Keratinocyte (primary cell): Measurements from ENCODE around the gene NF1. TPM values are rescaled to one million over a fixed set of nuclear protein-coding genes. Genes with fewer than 3 reads are reported as not detected.

Experiments
- DNase-seq: peaks from one replicate; pipeline ENCODE4 v3.0.0-alpha.2; 2011; ENCODE audit warnings: low read depth, missing footprints, low spot score
- FAIRE-seq: peaks from 2 replicates; lab custom pipeline; 2011; peaks lifted over from hg19 to GRCh38; lab: Jason Lieb, UNC
- H2AFZ ChIP-seq: 2 replicates; pipeline ENCODE4 v1.6.0; 2012; ENCODE audit warnings: low read length, control low read depth, inconsistent platforms; ENCODE audit not compliant: control insufficient read depth
- H3K27ac ChIP-seq: 2 replicates; pipeline ENCODE4 v1.5.1; 2011; ENCODE audit warnings: low read length; ENCODE audit not compliant: control insufficient read depth, insufficient read depth
- H3K27me3 ChIP-seq: 3 replicates; pipeline ENCODE4 v1.6.0; 2011; ENCODE audit warnings: low read length; ENCODE audit not compliant: control insufficient read depth, insufficient read depth; ENCODE audit errors: extremely low read depth
- H3K36me3 ChIP-seq, 2 experiments: 2 replicates in 1 of 2; 3 replicates in 1 of 2; pipeline ENCODE4 v1.5.1; 2011; ENCODE audit warnings: low read length in 2 of 2, mild to moderate bottlenecking in 1 of 2; ENCODE audit not compliant: control insufficient read depth in 2 of 2, insufficient read depth in 2 of 2; ENCODE audit errors: extremely low read depth in 1 of 2
- H3K4me1 ChIP-seq: 3 replicates; pipeline ENCODE4 v1.5.1; 2011; ENCODE audit warnings: low read length; ENCODE audit not compliant: control insufficient read depth, insufficient read depth; ENCODE audit errors: extremely low read depth
- H3K4me2 ChIP-seq: 3 replicates; pipeline ENCODE4 v1.6.0; 2011; ENCODE audit warnings: low read depth, low read length; ENCODE audit not compliant: control insufficient read depth, insufficient read depth; ENCODE audit errors: extremely low read depth
- H3K4me3 ChIP-seq, 3 experiments: fragments of 200-600 bp in 1 of 3; sonication (generic) in 1 of 3; 2 replicates in 2 of 3; 3 replicates in 1 of 3; pipeline ENCODE4 v1.5.1; 2011 to 2016; ENCODE audit warnings: low read length in 3 of 3, mild to moderate bottlenecking in 3 of 3, control low read depth in 2 of 3, inconsistent platforms in 1 of 3, low read depth in 1 of 3, mixed read lengths in 1 of 3, mixed run types in 1 of 3, moderate library complexity in 1 of 3; ENCODE audit not compliant: control insufficient read depth in 2 of 3, insufficient read depth in 2 of 3; ENCODE audit errors: extremely low read depth in 1 of 3
- H3K79me2 ChIP-seq: 2 replicates; pipeline ENCODE4 v1.6.0; 2012; ENCODE audit warnings: low read length; ENCODE audit not compliant: control insufficient read depth, insufficient read depth
- H3K9ac ChIP-seq: 3 replicates; pipeline ENCODE4 v1.6.0; 2011; ENCODE audit warnings: low read length; ENCODE audit not compliant: control insufficient read depth, insufficient read depth; ENCODE audit errors: extremely low read depth
- H3K9me1 ChIP-seq: 3 replicates; pipeline ENCODE4 v1.6.0; 2011; ENCODE audit warnings: low read length; ENCODE audit not compliant: control insufficient read depth, insufficient read depth; ENCODE audit errors: extremely low read depth
- H3K9me3 ChIP-seq: 2 replicates; pipeline ENCODE4 v1.5.1; 2012; ENCODE audit warnings: low read depth, low read length; ENCODE audit not compliant: control insufficient read depth
- H4K20me1 ChIP-seq: 3 replicates; pipeline ENCODE4 v1.6.0; 2011; ENCODE audit warnings: low read length; ENCODE audit not compliant: control insufficient read depth, insufficient read depth; ENCODE audit errors: extremely low read depth
- EZH2 ChIP-seq: IDR thresholded peaks from one replicate; pipeline ENCODE4 v1.6.1; 2012; ENCODE audit warnings: inconsistent platforms, mild to moderate bottlenecking, low read length, moderate library complexity
- dilution Hi-C: fragments of 300-500 bp; cut with MboI; formaldehyde crosslinking; loops from one replicate; pipeline ENCODE4 v1.7.0; 2020; ENCODE audit warnings: low sequenced_read_pairs; ENCODE audit not compliant: extremely low pct_ligation_motif_present
- polyA plus RNA-seq, 5 experiments: library from polyadenylated mRNA; depleted of rRNA in 3 of 5; stranded (reverse) in 3 of 5; stranded (forward) in 1 of 5; unstranded in 1 of 5; fragments of >200 nt; gene quantifications; 1 replicate in 1 of 5; 2 replicates in 3 of 5; 3 replicates in 1 of 5; pipeline versions ENCODE4 v1.2.1 to v1.2.3, GENCODE V29; 2011 to 2012; ENCODE audit warnings: missing spikeins in 2 of 5, low read depth in 1 of 5, low replicate concordance in 1 of 5
- TF ChIP-seq, protein P1 (sequence below), 3 experiments: IDR thresholded peaks in 1 of 3; conservative IDR thresholded peaks in 1 of 3; optimal IDR thresholded peaks in 1 of 3; 2 replicates in 2 of 3; 3 replicates in 1 of 3; pipeline versions ENCODE3 to v1.5.1; 2011; ENCODE audit warnings: low read length in 3 of 3, mild to moderate bottlenecking in 3 of 3, moderate library complexity in 2 of 3, control low read depth in 1 of 3, inconsistent platforms in 1 of 3; ENCODE audit not compliant: insufficient read depth in 2 of 3; ENCODE audit errors: extremely low read depth in 1 of 3

NF1 gene
- polyA plus RNA-seq, 1 donor (not counting 4 experiments of a cell fraction or from before 2014, with no cell fraction given), result 26.7 TPM

DNA sequence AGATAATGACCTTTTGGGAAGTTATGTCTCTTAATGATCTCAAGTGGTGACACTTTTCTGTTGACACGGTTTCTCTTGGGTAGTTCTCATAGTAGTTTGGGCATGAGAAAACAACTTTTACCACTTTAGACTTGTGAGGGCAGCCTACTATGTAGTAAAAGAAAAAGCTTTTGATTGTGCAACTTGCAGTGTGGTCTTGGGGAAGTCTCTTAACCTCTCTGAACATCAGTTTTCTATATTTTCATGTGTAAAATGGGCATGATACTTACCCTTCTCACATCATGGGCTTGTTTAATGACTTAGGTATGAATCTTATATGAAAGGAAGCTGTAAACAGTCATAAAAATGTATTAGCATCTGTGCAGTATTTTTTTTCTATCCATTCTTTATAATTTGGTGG lies 11.2 kb downstream of the NF1 start:
- no peaks in the 10 kb centered on the region for H4K20me1 ChIP-seq
- H3K9ac ChIP-seq, result no peak overlapping the region
- dilution Hi-C loops, result no loop called here

DNA sequence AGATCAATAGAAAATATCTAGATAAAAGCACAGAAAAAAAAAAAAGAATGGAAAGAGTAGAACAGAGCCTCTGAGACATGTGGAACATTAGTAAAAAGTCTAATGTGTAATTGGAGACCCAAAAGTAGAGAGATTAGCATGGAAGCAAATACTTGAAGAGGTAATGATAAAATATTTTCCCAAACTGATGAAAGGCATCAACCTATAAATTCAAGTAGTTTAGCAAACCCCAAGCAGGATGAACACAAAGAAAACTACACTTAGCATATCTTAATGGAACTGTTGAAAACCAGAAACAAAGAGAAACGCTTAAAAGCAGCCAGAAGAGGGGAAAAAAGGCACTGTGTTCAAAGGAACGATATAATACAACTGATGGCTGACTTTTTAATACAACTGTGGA lies 16.4 kb downstream of the NF1 start:
- Histone ChIP-seq H3K4me1 (peaks cover 5% of the 10 kb centered on the region), H3K27me3 (no peaks in the 10 kb centered on the region), H3K36me3 (no peaks in the 10 kb centered on the region), H3K9me3 (no peaks in the 10 kb centered on the region), H3K27ac (no peak overlapping the region), H3K79me2 (peaks cover 78% of the 10 kb centered on the region), H4K20me1 (peaks cover 4% of the 10 kb centered on the region), H3K9ac (no peak overlapping the region), H2AFZ (no peak overlapping the region), H3K4me2 (no peak overlapping the region), H3K9me1 (no peaks in the 10 kb centered on the region), H3K4me3 (no peak overlapping the region)
- TF ChIP-seq, protein P1, sequence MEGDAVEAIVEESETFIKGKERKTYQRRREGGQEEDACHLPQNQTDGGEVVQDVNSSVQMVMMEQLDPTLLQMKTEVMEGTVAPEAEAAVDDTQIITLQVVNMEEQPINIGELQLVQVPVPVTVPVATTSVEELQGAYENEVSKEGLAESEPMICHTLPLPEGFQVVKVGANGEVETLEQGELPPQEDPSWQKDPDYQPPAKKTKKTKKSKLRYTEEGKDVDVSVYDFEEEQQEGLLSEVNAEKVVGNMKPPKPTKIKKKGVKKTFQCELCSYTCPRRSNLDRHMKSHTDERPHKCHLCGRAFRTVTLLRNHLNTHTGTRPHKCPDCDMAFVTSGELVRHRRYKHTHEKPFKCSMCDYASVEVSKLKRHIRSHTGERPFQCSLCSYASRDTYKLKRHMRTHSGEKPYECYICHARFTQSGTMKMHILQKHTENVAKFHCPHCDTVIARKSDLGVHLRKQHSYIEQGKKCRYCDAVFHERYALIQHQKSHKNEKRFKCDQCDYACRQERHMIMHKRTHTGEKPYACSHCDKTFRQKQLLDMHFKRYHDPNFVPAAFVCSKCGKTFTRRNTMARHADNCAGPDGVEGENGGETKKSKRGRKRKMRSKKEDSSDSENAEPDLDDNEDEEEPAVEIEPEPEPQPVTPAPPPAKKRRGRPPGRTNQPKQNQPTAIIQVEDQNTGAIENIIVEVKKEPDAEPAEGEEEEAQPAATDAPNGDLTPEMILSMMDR (optimal IDR thresholded peaks at IDR 0.05 in 1 of 3, IDR thresholded peaks at IDR 0.05 in 1 of 3, conservative IDR thresholded peaks at IDR 0.05 in 1 of 3; ENCODE audit: extremely low read depth in 1 of 3, insufficient read depth in 2 of 3, low read length in 3 of 3), result no peak
- no peak for TF ChIP-seq EZH2
- FAIRE-seq (no peak), DNase-seq (no peak)
- dilution Hi-C loops, result no loop called here

More for the DNA sequence above, 11.2 kb downstream of the NF1 start:
- Histone ChIP-seq H3K9me1 (no peaks in the 10 kb centered on the region), H3K9me3 (no peaks in the 10 kb centered on the region), H3K27me3 (no peaks in the 10 kb centered on the region), H3K36me3 (no peaks in the 10 kb centered on the region), H3K4me2 (no peak overlapping the region), H2AFZ (no peak overlapping the region), H3K27ac (no peak overlapping the region), H3K4me1 (no peaks in the 10 kb centered on the region), H3K4me3 (no peak overlapping the region), H3K79me2 (peaks cover 92% of the 10 kb centered on the region)
- FAIRE-seq (no peak), DNase-seq (no peak)
- TF ChIP-seq, protein P1 (optimal IDR thresholded peaks at IDR 0.05 in 1 of 3, IDR thresholded peaks at IDR 0.05 in 1 of 3, conservative IDR thresholded peaks at IDR 0.05 in 1 of 3; ENCODE audit: extremely low read depth in 1 of 3, insufficient read depth in 2 of 3, low read length in 3 of 3), result no peak
- no peak for TF ChIP-seq EZH2
